WERI-Rb-1 (cell line): ENCODE data around the gene FBLN2.

Experiments
- DNase-seq: peaks from one replicate; pipeline ENCODE4 v3.0.0-alpha.2; 2020
- H3K27ac ChIP-seq: fragments of 250-450 bp; sonication (Bioruptor Pico); 2 replicates; pipeline ENCODE4 v1.5.1; 2020; ENCODE audit warnings: mild to moderate bottlenecking, moderate library complexity
- H3K27me3 ChIP-seq: fragments of 250-450 bp; sonication (Bioruptor Pico); 2 replicates; pipeline ENCODE4 v1.5.1; 2021; ENCODE audit warnings: mild to moderate bottlenecking, low read depth, moderate library complexity; ENCODE audit not compliant: insufficient read depth, severe bottlenecking
- H3K36me3 ChIP-seq: fragments of 250-450 bp; sonication (Bioruptor Pico); 2 replicates; pipeline ENCODE4 v1.5.1; 2020; ENCODE audit warnings: mild to moderate bottlenecking, moderate library complexity
- H3K4me3 ChIP-seq: 2 replicates; pipeline ENCODE4 v1.5.1; 2011; ENCODE audit warnings: low read depth, mild to moderate bottlenecking, control low read depth, low read length
- H3K9me3 ChIP-seq: fragments of 250-450 bp; sonication (Bioruptor Pico); 2 replicates; pipeline ENCODE4 v1.5.1; 2021; ENCODE audit warnings: mild to moderate bottlenecking, moderate library complexity; ENCODE audit not compliant: severe bottlenecking
- TF ChIP-seq, protein P1 (sequence below): IDR thresholded peaks from 2 replicates; pipeline ENCODE4 v1.5.1; 2011; ENCODE audit warnings: low read depth, mild to moderate bottlenecking, control low read depth, inconsistent platforms, low read length

The FBLN2 gene

DNA sequence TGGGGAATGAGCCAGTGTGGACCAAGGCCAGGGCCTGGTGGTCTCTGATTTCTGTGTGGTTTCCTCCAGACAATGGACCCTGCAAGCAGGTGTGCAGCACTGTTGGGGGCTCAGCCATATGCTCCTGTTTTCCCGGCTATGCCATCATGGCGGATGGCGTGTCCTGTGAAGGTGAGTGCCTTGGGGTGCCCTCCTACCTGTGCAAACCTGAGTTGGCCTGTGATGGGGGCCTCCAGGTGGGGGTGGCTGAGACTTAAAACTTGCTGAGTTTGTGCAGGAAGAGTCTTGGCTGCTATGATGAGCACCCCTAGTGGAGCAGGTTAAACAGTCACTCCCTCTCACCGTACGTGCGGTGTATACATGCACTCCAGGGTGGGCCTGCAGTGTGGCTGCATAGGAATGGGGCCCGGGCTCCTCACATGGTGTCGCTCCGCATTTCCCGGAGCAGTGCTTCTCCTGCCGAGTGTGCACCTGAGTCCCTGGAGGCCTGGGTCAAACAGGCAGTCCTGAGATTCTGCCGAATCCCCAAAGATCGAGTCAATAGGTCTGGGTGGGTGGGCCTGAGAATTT, 70.8 kb downstream of the FBLN2 start:
- Histone ChIP-seq H3K9me3 (no peaks in the 10 kb centered on the region), H3K36me3 (no peaks in the 10 kb centered on the region), H3K27me3 (no peaks in the 10 kb centered on the region), H3K4me3 (no peak overlapping the region), H3K27ac (no peak overlapping the region)
- TF ChIP-seq, protein P1, sequence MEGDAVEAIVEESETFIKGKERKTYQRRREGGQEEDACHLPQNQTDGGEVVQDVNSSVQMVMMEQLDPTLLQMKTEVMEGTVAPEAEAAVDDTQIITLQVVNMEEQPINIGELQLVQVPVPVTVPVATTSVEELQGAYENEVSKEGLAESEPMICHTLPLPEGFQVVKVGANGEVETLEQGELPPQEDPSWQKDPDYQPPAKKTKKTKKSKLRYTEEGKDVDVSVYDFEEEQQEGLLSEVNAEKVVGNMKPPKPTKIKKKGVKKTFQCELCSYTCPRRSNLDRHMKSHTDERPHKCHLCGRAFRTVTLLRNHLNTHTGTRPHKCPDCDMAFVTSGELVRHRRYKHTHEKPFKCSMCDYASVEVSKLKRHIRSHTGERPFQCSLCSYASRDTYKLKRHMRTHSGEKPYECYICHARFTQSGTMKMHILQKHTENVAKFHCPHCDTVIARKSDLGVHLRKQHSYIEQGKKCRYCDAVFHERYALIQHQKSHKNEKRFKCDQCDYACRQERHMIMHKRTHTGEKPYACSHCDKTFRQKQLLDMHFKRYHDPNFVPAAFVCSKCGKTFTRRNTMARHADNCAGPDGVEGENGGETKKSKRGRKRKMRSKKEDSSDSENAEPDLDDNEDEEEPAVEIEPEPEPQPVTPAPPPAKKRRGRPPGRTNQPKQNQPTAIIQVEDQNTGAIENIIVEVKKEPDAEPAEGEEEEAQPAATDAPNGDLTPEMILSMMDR: peak; percentile 21; the same call in 1 of the 2 replicates
- no peak for DNase-seq

DNA sequence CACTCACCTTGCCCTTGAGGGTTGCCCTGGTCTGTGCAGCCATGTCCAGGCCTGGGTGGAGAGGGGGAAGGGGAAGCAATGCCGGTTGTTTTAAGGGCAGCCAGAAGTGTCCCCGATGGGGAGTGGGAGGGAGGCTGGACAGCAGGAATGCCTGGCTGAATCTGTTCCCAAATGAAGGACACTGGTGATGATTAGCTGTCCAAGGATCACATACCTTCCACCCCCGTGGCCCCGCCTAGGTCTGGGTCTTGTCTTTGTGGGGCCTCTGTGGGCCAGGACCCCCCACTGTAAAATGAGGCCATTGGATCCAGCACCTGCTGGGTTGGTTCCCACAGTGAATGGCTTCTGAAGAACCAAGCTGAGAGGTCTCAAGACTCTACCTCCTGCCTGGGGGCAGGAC, 71.4 kb downstream of the FBLN2 start:
- DNase-seq: no peak
- H3K36me3 ChIP-seq: no peaks in the 10 kb centered on the region
- TF ChIP-seq, protein P1: no peak
- no peak overlapping the region for H3K4me3 ChIP-seq
- no peaks in the 10 kb centered on the region for H3K9me3 ChIP-seq
- H3K27me3 ChIP-seq: no peaks in the 10 kb centered on the region
- H3K27ac ChIP-seq: no peak overlapping the region

DNA sequence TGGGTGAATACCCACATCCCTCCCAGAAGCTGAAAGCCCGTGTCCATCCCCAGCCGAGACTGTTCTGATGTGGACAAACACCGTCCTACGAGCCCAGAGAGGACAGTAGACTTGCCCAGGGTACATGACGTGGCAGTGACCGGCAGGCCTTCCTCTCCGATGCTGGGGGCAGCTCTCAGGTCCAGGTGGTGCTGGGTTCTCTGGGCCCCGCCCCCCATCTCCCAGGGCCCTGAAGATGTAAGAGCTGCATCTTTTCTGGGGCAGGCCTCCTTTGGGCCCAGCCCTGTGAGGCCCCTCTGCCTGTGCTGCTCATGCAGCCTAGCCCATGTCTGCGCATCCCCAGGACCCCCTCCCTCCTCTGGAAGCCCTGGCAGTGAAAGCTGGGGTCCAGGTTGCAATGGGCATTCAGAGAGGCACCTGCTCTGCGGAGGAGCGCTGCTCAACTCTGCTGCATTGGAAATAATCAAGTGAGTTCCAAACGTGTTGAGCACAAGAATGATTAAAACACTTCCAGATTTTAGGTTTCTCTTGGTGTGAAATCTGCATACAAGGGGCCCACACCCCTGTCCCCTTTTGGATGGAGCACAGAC, 71.9 kb downstream of the FBLN2 start:
- Histone ChIP-seq H3K36me3 (no peaks in the 10 kb centered on the region), H3K27ac (no peak overlapping the region), H3K9me3 (no peaks in the 10 kb centered on the region), H3K27me3 (no peaks in the 10 kb centered on the region), H3K4me3 (no peak overlapping the region)
- no peak for DNase-seq
- TF ChIP-seq, protein P1: no peak

DNA sequence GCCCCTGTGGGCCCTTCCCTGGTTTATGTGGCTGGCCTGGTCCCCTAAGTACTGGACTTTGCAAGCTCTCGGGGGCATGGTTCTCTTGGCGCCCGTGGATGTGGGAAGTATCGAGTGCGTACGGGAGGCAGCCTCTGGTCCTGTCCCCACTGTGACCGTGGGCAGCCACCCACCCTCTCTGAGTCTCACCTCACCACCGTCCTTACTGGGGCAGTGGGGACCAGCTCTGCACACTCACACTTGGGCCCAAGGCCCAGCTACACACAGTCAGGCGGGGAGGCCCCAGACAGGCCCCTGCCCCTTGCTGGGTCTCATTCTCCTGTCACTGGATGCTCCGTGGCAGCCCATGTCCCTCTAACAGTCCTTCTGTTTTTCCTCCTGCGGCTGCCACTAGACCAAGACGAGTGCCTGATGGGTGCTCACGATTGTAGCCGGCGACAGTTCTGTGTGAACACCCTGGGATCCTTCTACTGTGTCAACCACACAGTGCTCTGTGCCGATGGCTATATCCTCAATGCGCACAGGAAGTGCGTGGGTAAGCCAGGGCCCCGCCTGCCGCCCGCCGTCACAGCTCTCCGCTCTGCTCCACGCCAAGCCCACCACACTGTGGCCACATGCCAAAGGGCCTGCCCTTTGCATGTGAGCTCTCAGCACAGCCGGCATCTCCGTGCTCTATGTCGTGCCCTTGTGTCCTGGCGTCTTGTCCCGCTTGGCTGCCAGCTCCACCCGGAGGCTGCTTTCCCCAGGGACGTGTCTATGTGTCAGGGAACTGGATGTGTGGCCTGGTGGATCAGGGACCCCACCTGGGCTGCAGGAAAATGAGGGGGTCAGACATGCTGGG, 72.7 kb downstream of the FBLN2 start:
- Histone ChIP-seq H3K27ac (no peak overlapping the region), H3K4me3 (no peak overlapping the region), H3K27me3 (no peaks in the 10 kb centered on the region), H3K9me3 (no peaks in the 10 kb centered on the region), H3K36me3 (no peaks in the 10 kb centered on the region)
- TF ChIP-seq, protein P1: 0 out of 2 replicates have a peak, but pooled peaks have one; percentile 14
- DNase-seq: no peak

DNA sequence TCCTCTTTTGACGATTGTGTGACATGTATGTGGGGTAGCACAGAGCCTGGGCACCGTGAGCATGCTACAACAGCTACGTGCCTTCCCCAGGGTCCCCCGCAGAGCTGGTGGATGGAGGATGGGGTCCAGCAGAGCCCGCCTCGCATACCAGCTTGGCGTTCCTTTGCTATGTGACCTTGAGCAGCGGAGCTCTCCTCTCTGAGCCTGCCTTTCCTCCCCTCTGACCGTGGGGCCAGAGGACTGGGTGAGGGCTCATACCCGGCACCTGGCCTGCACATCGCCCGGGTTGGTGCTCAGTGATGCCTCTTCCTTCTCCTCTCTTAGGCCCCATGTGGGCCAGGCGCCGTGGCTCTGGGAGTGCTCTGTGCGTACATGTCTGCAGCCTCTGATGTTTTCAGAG, 73.4 kb downstream of the FBLN2 start:
- no peak for DNase-seq
- no peaks in the 10 kb centered on the region for H3K27me3 ChIP-seq
- no peak overlapping the region for H3K4me3 ChIP-seq

More for the DNA sequence above, 73.4 kb downstream of the FBLN2 start:
- H3K9me3 ChIP-seq: no peaks in the 10 kb centered on the region
- no peak overlapping the region for H3K27ac ChIP-seq
- no peaks in the 10 kb centered on the region for H3K36me3 ChIP-seq
- TF ChIP-seq, protein P1: no peak
